ENCODE results near the gene SURF4. TPM values are rescaled to one million over a fixed set of nuclear protein-coding genes. Genes with fewer than 3 reads are reported as not detected.
A peak's percentile ranks its signal among the peaks of the same experiment; 100 is the strongest.

The SURF4 gene
- 100 to 1,000 TPM; 185 to 204 TPM for total RNA-seq

- Histone ChIP-seq H3K27me3 (replicated peaks; ENCODE audit: insufficient read depth) (no peaks in the 10 kb centered on the region), H3K4me1 (replicated peaks) (peaks cover 12% of the 10 kb centered on the region), H3K36me3 (no peaks in the 10 kb centered on the region), H3K4me3 (peak within 1 kb of the TSS; percentile 99), H3K9me3 (no peaks in the 10 kb centered on the region), H3K27ac (peak within 1 kb of the TSS; percentile 86 to 90)
- WGBS = under 1% methylated on average over 70 of the region's 120 CpGs
- TF ChIP-seq CTCF (IDR thresholded peaks at IDR 0.05) (peak in 2 of 4 experiments; percentile 42 to 56), POLR2A (IDR thresholded peaks at IDR 0.05) (peak; percentile 90), POLR2AphosphoS5 (IDR thresholded peaks at IDR 0.05) (peak; percentile 54)
- intact Hi-C loops (cut with DNase I) = loop anchor here (10.0 kb wide), 1 partner anchor 431 kb away; the partner anchor contains the start of gene TSC1
- peak; percentile 95 for DNase-seq (ENCODE audit: low spot score)
Observed at GRCh38 chr9:133375724-133376654, at the start of gene SURF4, which contains the start of gene STKLD1. TSS of gene SURF4 (minus strand) at chr9:133376060. CDS start at chr9:133375969, 91 bp downstream. TSS of gene STKLD1 (plus strand) at chr9:133376366. CDS start at chr9:133376474, 108 bp downstream.

GRCh38 chr9:133425049-133425632 lies 49.3 kb upstream of the SURF4 start:
- Histone ChIP-seq H3K27ac (no peak overlapping the region), H3K27me3 (replicated peaks; ENCODE audit: insufficient read depth) (no peaks in the 10 kb centered on the region), H3K4me3 (no peak overlapping the region), H3K36me3 (no peaks in the 10 kb centered on the region), H3K9me3 (no peaks in the 10 kb centered on the region), H3K4me1 (replicated peaks) (no peaks in the 10 kb centered on the region)
- intact Hi-C loops (cut with DNase I) = no loop called here
- no peak for DNase-seq (ENCODE audit: low spot score)
- WGBS = 93% methylated on average over 22 of the region's 22 CpGs
- TF ChIP-seq CTCF (IDR thresholded peaks at IDR 0.05) = no peak
- TF ChIP-seq POLR2AphosphoS5 (IDR thresholded peaks at IDR 0.05) = no peak
- no peak for TF ChIP-seq POLR2A (IDR thresholded peaks at IDR 0.05)

GRCh38 chr9:133424187-133424586 lies 48.3 kb upstream of the SURF4 start:
- Histone ChIP-seq H3K9me3 (no peaks in the 10 kb centered on the region), H3K27ac (no peak overlapping the region), H3K4me3 (no peak overlapping the region), H3K4me1 (replicated peaks) (no peaks in the 10 kb centered on the region), H3K27me3 (replicated peaks; ENCODE audit: insufficient read depth) (no peaks in the 10 kb centered on the region), H3K36me3 (no peaks in the 10 kb centered on the region)
- DNase-seq (ENCODE audit: low spot score) = no peak
- intact Hi-C loops (cut with DNase I) = no loop called here
- TF ChIP-seq POLR2AphosphoS5 (IDR thresholded peaks at IDR 0.05) = no peak
- TF ChIP-seq CTCF (IDR thresholded peaks at IDR 0.05) = no peak
- TF ChIP-seq POLR2A (IDR thresholded peaks at IDR 0.05) = no peak
- 94% methylated on average over 10 of the region's 12 CpGs for WGBS

- no peaks in the 10 kb centered on the region for H3K36me3 ChIP-seq
- intact Hi-C loops (cut with DNase I) = no loop called here
- no peak for DNase-seq (ENCODE audit: low spot score)
- H3K27ac ChIP-seq = no peak overlapping the region
- H3K4me1 ChIP-seq (replicated peaks) = no peaks in the 10 kb centered on the region
- WGBS = 62% methylated on average over 3 of the region's 3 CpGs
- no peak for TF ChIP-seq CTCF (IDR thresholded peaks at IDR 0.05)
- TF ChIP-seq POLR2AphosphoS5 (IDR thresholded peaks at IDR 0.05) = no peak
- no peak for TF ChIP-seq POLR2A (IDR thresholded peaks at IDR 0.05)
- no peaks in the 10 kb centered on the region for H3K27me3 ChIP-seq (replicated peaks; ENCODE audit: insufficient read depth)
- H3K9me3 ChIP-seq = no peaks in the 10 kb centered on the region
- no peak overlapping the region for H3K4me3 ChIP-seq
Observed at GRCh38 chr9:133423216-133423615, 47.4 kb upstream of the SURF4 start.

Data from prostate gland (tissue), 2 donors.